Gastrocnemius medialis (tissue), 4 donors: Measurements from ENCODE around the gene CTNNB1. TPM values are rescaled to one million over a fixed set of nuclear protein-coding genes. Genes with fewer than 3 reads are reported as not detected.

Experiments used
- ATAC-seq, 2 donors: fragments of 150-250 bp; one replicate each; pipeline ENCODE4 v1.9.1; 2016
- DNase-seq, 2 donors: peaks; one replicate each; pipeline ENCODE4 v3.0.0-alpha.2; 2019
- H3K27ac ChIP-seq, 4 donors: fragments of 200-600 bp; sonication (generic); 1 replicate in 1 of 4; 2 replicates in 3 of 4; pipeline ENCODE4 v1.5.1; 2016 to 2018; ENCODE audit warnings: mild to moderate bottlenecking in 2 of 4, moderate library complexity in 1 of 4
- H3K27me3 ChIP-seq, 3 donors: fragments of 200-600 bp; sonication (generic) in 2 of 3; 1 replicate in 1 of 3; 2 replicates in 2 of 3; pipeline versions ENCODE4 v1.5.1 to v1.6.0; 2016 to 2019; ENCODE audit warnings: mild to moderate bottlenecking in 1 of 3, moderate library complexity in 1 of 3
- H3K36me3 ChIP-seq, 2 donors: fragments of 200-600 bp; sonication (generic) in 1 of 2; one replicate each; pipeline ENCODE4 v1.5.1; 2017 to 2018
- H3K4me1 ChIP-seq, 2 donors: fragments of 200-600 bp; sonication (generic) in 1 of 2; one replicate each; pipeline ENCODE4 v1.5.1; 2016 to 2017; ENCODE audit warnings: mild to moderate bottlenecking in 2 of 2
- H3K4me3 ChIP-seq, 4 donors: fragments of 200-600 bp; sonication (generic) in 3 of 4; 1 replicate in 1 of 4; 2 replicates in 3 of 4; pipeline ENCODE4 v1.5.1; 2016 to 2019; ENCODE audit warnings: mild to moderate bottlenecking in 2 of 4
- H3K9me3 ChIP-seq, 3 donors: fragments of 200-600 bp; sonication (generic) in 2 of 3; 1 replicate in 1 of 3; 2 replicates in 2 of 3; pipeline ENCODE4 v1.5.1; 2016 to 2019
- CTCF ChIP-seq, 5 experiments: fragments of 450-650 bp in 3 of 5; fragments of 200-600 bp in 2 of 5; sonication (generic) in 2 of 5; IDR thresholded peaks in 4 of 5; conservative IDR thresholded peaks in 1 of 5; 1 replicate in 4 of 5; 2 replicates in 1 of 5; pipeline ENCODE4 v1.5.1; 2016 to 2019; ENCODE audit warnings: antibody characterized with exemption in 5 of 5, mild to moderate bottlenecking in 3 of 5, moderate library complexity in 3 of 5
- POLR2A ChIP-seq, 2 donors: fragments of 450-650 bp; IDR thresholded peaks; one replicate each; pipeline ENCODE4 v1.6.1; 2017; ENCODE audit warnings: antibody characterized with exemption in 2 of 2, mild to moderate bottlenecking in 2 of 2, moderate library complexity in 2 of 2
- in situ Hi-C, 4 donors: fragments of 200-750 bp; cut with MboI; loops; one replicate each; pipeline versions ENCODE4 v1.15.0 to v1.8.0; 2017; ENCODE audit warnings: low sequenced_read_pairs in 4 of 4
- intact Hi-C: fragments of 100-400 bp; cut with DNase I; formaldehyde crosslinking; loops from one replicate; pipeline ENCODE4 v1.15.1; 2023; ENCODE audit warnings: low total_unique reads
- total RNA-seq, 4 donors: library from RNA; depleted of rRNA; stranded (reverse); fragments of >200 nt; gene quantifications; one replicate each; pipeline versions ENCODE4 v1.1.0 to v1.2.3, GENCODE V29; 2016

The CTNNB1 gene
- total RNA-seq, 4 donors from 2014 or later: 114 to 157 (median 150) TPM

- Histone ChIP-seq H3K27me3 (no peaks in the 10 kb centered on the region), H3K27ac (no peak overlapping the region), H3K4me1 (no peaks in the 10 kb centered on the region), H3K36me3 (no peaks in the 10 kb centered on the region), H3K9me3 (no peaks in the 10 kb centered on the region), H3K4me3 (no peak overlapping the region)
- intact Hi-C loops: no loop called here
- ATAC-seq (no peak), DNase-seq (no peak)
- no peak for TF ChIP-seq CTCF (IDR thresholded peaks at IDR 0.05 in 4 of 5, conservative IDR thresholded peaks at IDR 0.05 in 1 of 5)
- TF ChIP-seq POLR2A (IDR thresholded peaks at IDR 0.05): no peak
- in situ Hi-C loops: loop anchor here in 1 of 4 donors (25.0 kb wide), 1 partner anchor 874 kb away; the partner anchor contains the start of gene EIF1B
Measured at GRCh38 chr3:41186297-41186696, 13.0 kb upstream of the CTNNB1 start.

GRCh38 chr3:41188306-41188705 is 11.0 kb upstream of the CTNNB1 start:
- DNase-seq (no peak), ATAC-seq (no peak)
- TF ChIP-seq POLR2A (IDR thresholded peaks at IDR 0.05): no peak
- no peak for TF ChIP-seq CTCF (IDR thresholded peaks at IDR 0.05 in 4 of 5, conservative IDR thresholded peaks at IDR 0.05 in 1 of 5)
- in situ Hi-C loops (loop anchor here in 1 of 4 donors (25.0 kb wide), 1 partner anchor 876 kb away; the partner anchor contains the start of gene EIF1B), intact Hi-C loops (no loop called here)
- H3K9me3 ChIP-seq: no peaks in the 10 kb centered on the region
- no peak overlapping the region for H3K4me3 ChIP-seq
- no peaks in the 10 kb centered on the region for H3K4me1 ChIP-seq
- no peaks in the 10 kb centered on the region for H3K27me3 ChIP-seq
- H3K36me3 ChIP-seq: no peaks in the 10 kb centered on the region
- H3K27ac ChIP-seq: no peak overlapping the region

GRCh38 chr3:41190509-41191284 is 8.6 kb upstream of the CTNNB1 start:
- TF ChIP-seq CTCF (IDR thresholded peaks at IDR 0.05 in 4 of 5, conservative IDR thresholded peaks at IDR 0.05 in 1 of 5) (no peak), POLR2A (IDR thresholded peaks at IDR 0.05) (no peak)
- ATAC-seq (no peak), DNase-seq (no peak)
- Histone ChIP-seq H3K27ac (no peak overlapping the region), H3K4me3 (no peak overlapping the region), H3K27me3 (no peaks in the 10 kb centered on the region), H3K4me1 (no peaks in the 10 kb centered on the region), H3K36me3 (no peaks in the 10 kb centered on the region), H3K9me3 (no peaks in the 10 kb centered on the region)
- in situ Hi-C loops: loop anchor here in 1 of 4 donors (25.0 kb wide), 1 partner anchor 878 kb away; the partner anchor contains the start of gene EIF1B
- intact Hi-C loops: loop anchor here (10.0 kb wide), 2 partner anchors 606 to 736 kb away; partner anchors contain the start of gene RPL14

GRCh38 chr3:41192885-41193284 is 6.4 kb upstream of the CTNNB1 start:
- Histone ChIP-seq H3K27ac (no peak overlapping the region), H3K9me3 (no peaks in the 10 kb centered on the region), H3K36me3 (no peaks in the 10 kb centered on the region), H3K4me3 (no peak overlapping the region), H3K27me3 (no peaks in the 10 kb centered on the region), H3K4me1 (no peaks in the 10 kb centered on the region)
- ATAC-seq (no peak), DNase-seq (no peak)
- intact Hi-C loops (loop anchor here (10.0 kb wide), 2 partner anchors 608 to 738 kb away; partner anchors contain the start of gene RPL14), in situ Hi-C loops (loop anchor here in 1 of 4 donors (25.0 kb wide), 1 partner anchor 881 kb away; the partner anchor contains the start of gene EIF1B)
- no peak for TF ChIP-seq POLR2A (IDR thresholded peaks at IDR 0.05)
